Naive thymus-derived CD8-positive, alpha-beta T cell (primary cell): ENCODE measurements around the gene COL23A1. TPM values are rescaled to one million over a fixed set of nuclear protein-coding genes. Genes with fewer than 3 reads are reported as not detected.
"Not testable (repeated sequence)": the region's sequence is repeated elsewhere in the genome, so short reads cannot be mapped to it uniquely, and the experiment has no call there.

Experiments used
- ATAC-seq, 2 donors: fragments of 150-1000 bp; cut with Tn5 transposase in 1 of 2; sonication (Bioruptor Pico), chemical (Tn5 transposase) in 1 of 2; 1 replicate in 1 of 2; 2 replicates in 1 of 2; pipeline ENCODE4 v1.10.0; 2021; ENCODE audit warnings: mild to moderate bottlenecking in 2 of 2, moderate library complexity in 2 of 2
- POLR2A ChIA-PET: fragments of 350-600 bp; sonication (Branson Sonifier 250); formaldehyde crosslinking; loops from one replicate; lab custom pipeline; 2021; ENCODE audit warnings: antibody characterized with exemption; lab: Charles Lee
- DNase-seq, 10 donors: peaks; one replicate each; pipeline versions ENCODE4 v3.0.0 to v3.0.0-alpha.2; 2020 to 2022
- H3K27ac Mint-ChIP-seq, 10 donors: one replicate each; pipeline ENCODE4 v1.8.0; 2020 to 2022; ENCODE audit warnings: mild to moderate bottlenecking in 10 of 10, mixed read lengths in 10 of 10, moderate library complexity in 4 of 10, inconsistent platforms in 1 of 10
- H3K27me3 Mint-ChIP-seq, 5 donors: one replicate each; pipeline ENCODE4 v1.8.0; 2021 to 2022; ENCODE audit warnings: mixed read lengths in 5 of 5
- H3K36me3 Mint-ChIP-seq, 3 donors: one replicate each; pipeline ENCODE4 v1.8.0; 2020 to 2022; ENCODE audit warnings: mixed read lengths in 3 of 3, mild to moderate bottlenecking in 2 of 3, inconsistent platforms in 1 of 3
- H3K4me1 Mint-ChIP-seq, 4 donors: one replicate each; pipeline ENCODE4 v1.8.0; 2021 to 2022; ENCODE audit warnings: mixed read lengths in 4 of 4
- H3K4me3 Mint-ChIP-seq, 10 donors: one replicate each; pipeline ENCODE4 v1.8.0; 2020 to 2022; ENCODE audit warnings: mild to moderate bottlenecking in 10 of 10, mixed read lengths in 10 of 10, moderate library complexity in 6 of 10, inconsistent platforms in 1 of 10
- H3K9me3 Mint-ChIP-seq, 9 donors: one replicate each; pipeline ENCODE4 v1.8.0; 2020 to 2022; ENCODE audit warnings: mixed read lengths in 9 of 9, mild to moderate bottlenecking in 3 of 9, inconsistent platforms in 1 of 9, moderate library complexity in 1 of 9
- polyA plus RNA-seq, 3 donors: library from polyadenylated mRNA; unstranded; fragments of 300-500 nt; fragmentation: Illumina TruSeq; gene quantifications; one replicate each; pipeline ENCODE4 v1.2.3, GENCODE V29; 2021
- total RNA-seq, 8 experiments: library from RNA in 2 of 8; stranded (reverse) in 2 of 8; gene quantifications; one replicate each; pipeline ENCODE4 v1.2.3 and lab custom pipeline; 2021 to 2026

COL23A1 gene
- total and polyA plus RNA-seq, 5 experiments from 2014 or later = 0.10 to 0.51 (median 0.16) TPM; not detected in 2

DNA sequence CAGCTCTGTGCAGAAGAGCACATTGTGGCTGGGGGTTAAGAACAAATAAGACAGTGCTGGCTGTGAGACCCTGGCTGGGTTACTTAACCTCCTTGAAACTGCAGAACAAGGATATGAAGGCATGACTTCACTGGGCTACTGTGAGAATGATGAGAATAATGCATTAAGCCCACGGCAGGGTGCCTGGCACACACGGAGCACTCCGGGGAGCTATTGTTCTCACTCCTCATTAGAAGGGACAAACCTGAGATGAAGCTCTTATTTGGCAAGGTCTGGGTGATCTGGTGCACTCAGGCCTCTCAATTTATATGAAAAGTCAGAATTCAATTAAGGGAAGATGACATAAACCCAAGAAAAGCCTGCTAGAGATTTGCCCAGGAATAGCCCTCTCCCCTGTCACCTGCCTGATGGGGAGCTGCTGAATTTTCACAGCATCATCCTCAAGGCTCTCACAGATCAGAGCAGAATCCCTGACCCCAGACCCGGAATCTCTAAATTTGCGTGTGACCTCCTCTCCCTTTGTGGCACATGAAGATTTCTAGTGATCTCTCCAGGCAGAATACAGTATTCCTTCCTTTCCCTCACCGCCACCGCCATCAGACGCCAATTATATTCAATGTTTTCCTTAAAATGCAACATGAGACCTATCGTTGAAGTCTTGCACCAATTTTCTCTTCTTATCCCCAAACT is 102.1 kb downstream of the COL23A1 start:
- ATAC-seq (no peak), DNase-seq (no peak)
- POLR2A ChIA-PET = interaction anchor here (0.5 kb wide), 1 partner anchor 246 kb away, joined by 3 read pairs; no protein-coding TSS in a partner anchor
- Mint-ChIP-seq H3K4me3 (no peak overlapping the region), H3K9me3 (peaks cover 0 to 2% (median 0%) of the 10 kb centered on the region in 9 donors), H3K27me3 (peaks cover 0 to 4% (median 2%) of the 10 kb centered on the region in 5 donors), H3K27ac (peak overlapping the region in 1 of 10 donors; percentile 38), H3K4me1 (peaks cover 2 to 9% (median 6%) of the 10 kb centered on the region in 4 donors), H3K36me3 (peaks cover 0 to 2% (median 0%) of the 10 kb centered on the region in 3 donors)

DNA sequence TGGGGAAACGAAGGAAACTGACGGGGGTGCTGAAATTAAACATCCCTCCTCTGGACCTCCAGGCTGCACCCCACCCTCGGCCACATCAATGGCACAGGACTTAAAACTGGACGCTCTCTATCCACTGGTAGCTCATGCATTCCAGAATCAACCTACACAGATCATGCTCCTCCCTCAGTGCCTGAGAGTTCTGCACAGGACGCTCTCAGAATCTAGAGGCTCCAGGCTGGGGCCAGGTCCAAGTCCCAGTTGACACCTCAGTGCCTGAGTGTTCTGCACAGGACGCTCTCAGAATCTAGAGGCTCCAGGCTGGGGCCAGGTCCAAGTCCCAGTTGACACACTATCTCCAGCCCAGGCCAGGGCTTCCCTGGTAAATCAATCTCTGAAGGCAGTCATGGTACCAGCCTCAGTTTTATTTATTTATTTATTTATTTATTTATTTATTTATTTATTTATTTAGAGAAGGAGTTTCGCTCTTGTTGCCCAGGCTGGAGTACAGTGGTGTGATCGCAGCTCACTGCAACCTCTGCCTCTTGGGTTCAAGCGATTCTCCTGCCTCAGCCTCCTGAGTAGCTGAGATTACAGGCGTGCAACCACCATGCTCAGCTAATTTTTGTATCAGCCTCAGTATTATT is 103.2 kb downstream of the COL23A1 start:
- H3K4me1 Mint-ChIP-seq = peaks cover 2 to 11% (median 6%) of the 10 kb centered on the region in 4 donors
- ATAC-seq, H3K9me3 Mint-ChIP-seq, H3K27me3 Mint-ChIP-seq, H3K4me3 Mint-ChIP-seq, H3K27ac Mint-ChIP-seq, POLR2A ChIA-PET, H3K36me3 Mint-ChIP-seq, DNase-seq: not testable (repeated sequence)

DNA sequence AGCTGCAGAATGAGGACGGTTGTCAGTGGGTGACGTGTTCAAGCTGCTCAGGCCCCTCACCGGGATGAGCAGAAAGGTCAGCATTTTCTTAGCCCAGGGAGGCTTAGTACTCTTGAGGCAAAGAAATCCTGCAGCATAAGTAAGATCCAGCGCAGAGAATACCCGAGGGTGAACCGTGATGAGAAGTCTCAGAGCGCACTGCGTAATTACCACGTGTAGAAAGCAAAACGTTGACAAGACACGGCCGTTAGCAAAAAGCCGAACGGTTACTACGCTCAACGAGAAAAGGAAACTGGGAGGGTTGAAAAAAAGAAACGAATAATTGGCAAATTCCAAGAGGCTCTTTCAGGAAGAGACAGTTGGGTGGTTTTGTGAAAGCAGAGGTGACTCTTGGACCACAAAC is 104.0 kb downstream of the COL23A1 start:
- ATAC-seq (no peak), DNase-seq (no peak)
- peaks cover 0 to 4% (median 2%) of the 10 kb centered on the region in 5 donors for H3K27me3 Mint-ChIP-seq
- no peak overlapping the region for H3K4me3 Mint-ChIP-seq
- peaks cover 0 to 1% (median 0%) of the 10 kb centered on the region in 3 donors for H3K36me3 Mint-ChIP-seq
- POLR2A ChIA-PET = no interaction called here
- H3K4me1 Mint-ChIP-seq = peaks cover 2 to 11% (median 6%) of the 10 kb centered on the region in 4 donors
- peaks cover 0 to 4% (median 0%) of the 10 kb centered on the region in 9 donors for H3K9me3 Mint-ChIP-seq
- no peak overlapping the region for H3K27ac Mint-ChIP-seq

DNA sequence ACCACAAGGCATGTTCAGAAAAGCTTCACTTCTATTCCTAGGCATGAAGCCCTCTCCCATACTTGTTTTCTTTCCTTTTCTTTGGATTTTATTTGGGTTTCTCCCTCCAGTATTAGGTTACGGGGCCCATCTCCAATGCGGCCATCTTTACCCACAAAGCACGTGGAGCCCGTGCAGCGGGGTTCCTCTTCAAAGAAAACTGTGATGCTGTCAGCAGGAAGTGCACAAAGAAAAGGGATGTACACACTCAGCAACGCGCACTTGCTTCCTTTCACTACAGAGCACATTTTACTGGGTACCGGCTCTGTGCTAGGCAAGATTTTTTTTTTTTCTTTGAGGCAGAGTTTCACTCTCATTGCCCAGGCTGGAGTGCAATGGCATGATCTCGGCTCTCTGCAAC is 106.6 kb downstream of the COL23A1 start:
- Mint-ChIP-seq H3K9me3 (peaks cover 0 to 4% (median 0%) of the 10 kb centered on the region in 9 donors), H3K36me3 (peaks cover 0 to 1% (median 0%) of the 10 kb centered on the region in 3 donors), H3K4me1 (peaks cover 2 to 11% (median 6%) of the 10 kb centered on the region in 4 donors), H3K27ac (peak overlapping the region; percentile 81 to 98 (median 92)), H3K4me3 (peak overlapping the region; percentile 71 to 86 (median 82)), H3K27me3 (peaks cover 0 to 3% (median 1%) of the 10 kb centered on the region in 5 donors)
- DNase-seq (peak; percentile 37 to 86 (median 68)), ATAC-seq (peak; percentile 100)
- POLR2A ChIA-PET = interaction anchor here (1.0 kb wide), 1 partner anchor 12 kb away, joined by 3 read pairs; no protein-coding TSS in a partner anchor

DNA sequence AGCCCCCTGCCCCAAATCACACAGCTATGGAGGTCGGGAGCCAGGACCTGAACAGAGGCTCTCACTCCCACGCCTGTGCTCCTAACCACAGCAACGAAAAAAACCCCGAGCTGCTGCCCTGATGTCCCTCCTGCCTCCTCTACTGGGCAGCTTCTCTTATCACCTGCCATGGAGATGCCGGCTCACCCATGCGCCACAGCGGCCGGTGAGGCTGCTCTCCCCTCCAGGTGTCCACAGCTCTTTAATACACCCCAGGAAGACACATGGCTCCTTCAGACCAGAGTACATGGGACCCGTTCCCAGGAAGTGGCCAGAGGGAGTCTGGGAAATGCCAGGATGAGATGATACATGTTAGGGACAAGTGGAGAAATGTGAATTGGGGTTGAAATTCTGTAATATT is 110.9 kb downstream of the COL23A1 start:
- no peak overlapping the region for H3K27ac Mint-ChIP-seq
- ATAC-seq = no peak
- POLR2A ChIA-PET = no interaction called here
- peaks cover 0 to 1% (median 0%) of the 10 kb centered on the region in 3 donors for H3K36me3 Mint-ChIP-seq
- H3K27me3 Mint-ChIP-seq = peaks cover 0 to 1% (median 0%) of the 10 kb centered on the region in 5 donors
- H3K4me3 Mint-ChIP-seq = no peak overlapping the region
- DNase-seq = no peak
- peaks cover 2 to 12% (median 10%) of the 10 kb centered on the region in 4 donors for H3K4me1 Mint-ChIP-seq
- H3K9me3 Mint-ChIP-seq = peaks cover 0 to 5% (median 0%) of the 10 kb centered on the region in 9 donors

DNA sequence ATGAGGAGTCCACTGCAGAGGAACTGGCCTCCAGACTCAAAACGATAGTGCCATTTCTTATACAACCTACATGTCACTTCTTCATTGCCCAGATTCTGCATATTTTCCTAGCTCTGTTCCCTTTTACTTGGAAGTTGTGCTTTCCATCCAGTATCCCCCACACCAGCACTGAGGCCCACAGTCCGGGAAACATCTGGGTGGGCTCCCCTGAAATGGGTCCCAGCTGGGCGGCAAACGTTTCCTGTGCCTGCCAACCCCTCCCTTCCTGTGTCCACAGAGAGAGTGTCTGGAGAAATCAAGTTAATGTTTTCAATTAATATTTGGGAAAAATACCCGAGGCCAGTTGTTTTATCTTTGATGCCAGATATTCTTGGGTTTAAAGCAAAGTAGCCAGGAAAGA is 111.8 kb downstream of the COL23A1 start:
- Mint-ChIP-seq H3K4me3 (no peak overlapping the region), H3K4me1 (peaks cover 2 to 12% (median 8%) of the 10 kb centered on the region in 4 donors), H3K27me3 (peaks cover 0 to 1% (median 0%) of the 10 kb centered on the region in 5 donors), H3K36me3 (peaks cover 0 to 1% (median 0%) of the 10 kb centered on the region in 3 donors), H3K27ac (no peak overlapping the region), H3K9me3 (peaks cover 0 to 4% (median 0%) of the 10 kb centered on the region in 9 donors)
- POLR2A ChIA-PET = no interaction called here
- no peak for ATAC-seq
- DNase-seq = no peak

DNA sequence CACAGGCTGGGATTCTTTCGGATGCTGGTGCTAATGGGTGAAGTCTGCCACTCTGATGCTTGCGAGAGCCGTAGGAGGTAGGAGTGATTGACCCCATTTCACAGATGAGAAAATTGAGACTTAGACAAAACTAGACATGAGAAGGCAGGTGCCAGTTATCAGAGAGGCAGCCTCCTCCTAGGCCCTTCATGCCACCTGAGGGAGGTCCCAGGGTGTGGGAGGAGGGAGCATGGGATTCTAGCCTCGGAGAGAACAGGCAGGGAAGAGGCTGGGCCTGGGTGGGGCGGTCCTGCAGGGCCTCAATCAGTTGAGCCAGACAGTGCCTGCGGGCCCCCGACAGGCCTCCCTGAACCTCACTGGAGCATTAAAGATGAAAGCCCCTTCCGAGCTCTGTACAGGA is 112.4 kb downstream of the COL23A1 start:
- Mint-ChIP-seq H3K4me3 (no peak overlapping the region), H3K4me1 (peaks cover 2 to 9% (median 8%) of the 10 kb centered on the region in 4 donors), H3K27me3 (peaks cover 0 to 1% (median 0%) of the 10 kb centered on the region in 5 donors), H3K9me3 (peaks cover 0 to 4% (median 0%) of the 10 kb centered on the region in 9 donors), H3K36me3 (peaks cover 0 to 1% (median 0%) of the 10 kb centered on the region in 3 donors), H3K27ac (no peak overlapping the region)
- POLR2A ChIA-PET = no interaction called here
- DNase-seq (no peak), ATAC-seq (no peak)

DNA sequence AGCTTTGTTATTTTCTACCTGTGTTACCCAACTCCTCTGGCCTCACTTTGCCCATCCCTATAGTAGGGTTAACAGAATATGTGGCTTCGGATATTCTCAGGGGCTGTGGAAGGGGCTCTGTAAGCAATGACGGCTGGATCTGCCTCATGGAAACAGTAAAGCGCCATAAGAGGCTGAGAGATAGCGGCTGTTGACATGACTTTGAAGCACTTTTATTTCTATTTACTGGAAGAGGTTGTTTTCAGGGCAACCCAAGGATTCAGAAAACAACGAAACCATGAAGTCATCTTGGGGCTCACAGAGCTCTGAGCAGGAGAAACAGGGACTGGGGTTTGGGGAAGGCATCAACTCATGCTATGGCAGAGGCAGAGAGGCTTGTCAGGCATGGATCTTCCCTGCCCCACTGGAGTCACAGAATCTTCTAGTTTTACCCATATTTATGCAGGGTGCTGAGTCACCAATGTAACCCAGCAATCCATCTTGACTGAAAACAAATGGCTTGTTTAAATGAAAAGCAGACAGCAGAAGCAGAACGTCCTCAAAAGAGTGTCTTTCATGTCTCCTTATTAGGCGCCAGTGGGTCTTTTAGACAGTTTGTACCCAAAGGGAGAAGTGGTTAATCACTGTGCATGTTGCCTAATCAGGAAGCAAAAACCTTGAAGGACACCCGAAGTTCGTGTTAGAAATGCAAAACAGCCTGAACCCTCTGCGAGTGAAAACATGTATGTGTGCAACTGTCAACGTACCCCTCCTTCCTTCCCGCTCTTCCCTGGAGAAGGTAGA is 113.0 kb downstream of the COL23A1 start:
- Mint-ChIP-seq H3K27ac (no peak overlapping the region), H3K4me1 (peaks cover 2 to 9% (median 7%) of the 10 kb centered on the region in 4 donors), H3K36me3 (no peaks in the 10 kb centered on the region), H3K27me3 (peaks cover 0 to 1% (median 0%) of the 10 kb centered on the region in 5 donors), H3K4me3 (no peak overlapping the region), H3K9me3 (peaks cover 0 to 3% (median 0%) of the 10 kb centered on the region in 9 donors)
- DNase-seq (no peak), ATAC-seq (no peak)
- POLR2A ChIA-PET = no interaction called here

DNA sequence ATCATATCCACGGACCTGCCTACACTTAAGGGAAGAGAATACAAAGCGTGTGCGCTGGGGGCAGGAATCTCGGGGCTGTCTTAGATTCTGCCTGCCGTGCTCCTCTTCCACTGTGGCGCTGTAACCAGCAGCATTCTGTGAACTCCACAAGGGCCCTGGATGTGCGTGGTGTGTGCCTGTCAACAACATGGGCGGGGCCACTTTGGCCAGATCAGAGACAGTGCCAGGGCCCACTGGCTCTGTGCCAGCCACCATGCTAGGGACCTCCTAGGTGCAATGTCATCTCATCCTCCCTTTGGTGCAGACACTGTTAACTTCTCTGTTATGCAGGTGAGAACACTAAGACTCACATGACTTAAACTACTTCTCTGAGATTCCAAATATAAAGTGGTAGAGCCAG is 113.7 kb downstream of the COL23A1 start:
- H3K27me3 Mint-ChIP-seq = peaks cover 0 to 1% (median 0%) of the 10 kb centered on the region in 5 donors
- POLR2A ChIA-PET = no interaction called here
- H3K4me1 Mint-ChIP-seq = peaks cover 2 to 9% (median 7%) of the 10 kb centered on the region in 4 donors
- ATAC-seq (no peak), DNase-seq (no peak)
- peaks cover 0 to 3% (median 0%) of the 10 kb centered on the region in 9 donors for H3K9me3 Mint-ChIP-seq
- H3K36me3 Mint-ChIP-seq = no peaks in the 10 kb centered on the region
- no peak overlapping the region for H3K27ac Mint-ChIP-seq
- H3K4me3 Mint-ChIP-seq = no peak overlapping the region

DNA sequence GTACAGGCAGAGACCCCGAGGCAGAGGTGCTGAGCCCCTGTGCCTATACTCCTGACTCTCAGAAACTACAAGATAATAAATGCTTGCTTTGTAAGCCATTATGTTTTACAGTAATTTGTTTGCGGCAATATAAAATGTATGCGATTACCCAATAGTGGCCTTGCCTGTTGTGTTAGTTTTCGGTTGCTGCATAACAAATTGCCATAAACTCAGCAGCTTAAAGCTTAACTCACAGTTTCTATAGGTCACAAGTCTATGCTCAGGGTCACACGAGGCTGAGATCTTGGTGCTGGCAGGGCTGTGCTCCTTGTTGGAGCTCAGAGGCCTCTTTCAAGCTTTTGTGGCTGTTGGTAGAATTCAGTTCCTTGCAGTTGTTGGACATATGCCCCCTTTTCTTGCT is 114.8 kb downstream of the COL23A1 start:
- Mint-ChIP-seq H3K4me3 (no peak overlapping the region), H3K4me1 (peaks cover 2 to 9% (median 7%) of the 10 kb centered on the region in 4 donors), H3K9me3 (peaks cover 0 to 3% (median 0%) of the 10 kb centered on the region in 9 donors), H3K27ac (no peak overlapping the region), H3K36me3 (no peaks in the 10 kb centered on the region), H3K27me3 (peaks cover 0 to under 1% (median 0%) of the 10 kb centered on the region in 5 donors)
- POLR2A ChIA-PET = no interaction called here
- ATAC-seq (no peak), DNase-seq (no peak)

DNA sequence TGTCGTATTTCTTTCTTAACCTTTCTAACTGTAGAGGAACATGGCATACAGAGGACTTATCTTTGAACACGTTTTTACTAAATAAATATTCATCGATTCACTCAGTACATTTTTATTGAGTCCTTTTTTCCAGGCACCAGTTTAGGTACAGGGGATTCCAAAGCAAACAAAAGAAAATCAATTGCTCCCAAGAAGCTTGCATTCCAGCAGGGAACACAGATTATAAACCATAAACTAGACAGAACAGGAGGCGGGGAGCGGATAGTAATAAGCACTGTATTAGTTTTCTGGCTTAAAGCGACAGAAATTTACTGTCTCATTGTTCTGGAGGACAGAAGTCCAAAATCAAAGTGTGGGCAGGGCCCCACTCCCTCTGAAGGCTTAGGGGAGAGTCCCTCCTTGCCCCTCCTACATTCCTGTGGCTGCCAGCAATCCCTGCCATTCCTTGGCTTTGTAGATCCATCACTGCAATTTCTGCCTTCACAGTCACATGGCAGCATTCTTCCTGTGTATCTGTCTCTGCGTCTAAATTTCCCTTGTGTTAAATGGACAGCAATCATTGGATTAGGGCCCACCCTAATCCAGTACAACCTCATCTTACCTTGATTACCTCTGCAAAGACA is 115.5 kb downstream of the COL23A1 start:
- no peak for DNase-seq
- no peak overlapping the region for H3K27ac Mint-ChIP-seq
- no peaks in the 10 kb centered on the region for H3K36me3 Mint-ChIP-seq
- H3K9me3 Mint-ChIP-seq = peaks cover 0 to 3% (median 0%) of the 10 kb centered on the region in 9 donors
- H3K4me3 Mint-ChIP-seq = no peak overlapping the region
- H3K27me3 Mint-ChIP-seq = no peaks in the 10 kb centered on the region
- POLR2A ChIA-PET = no interaction called here
- ATAC-seq = no peak
- peaks cover 2 to 9% (median 7%) of the 10 kb centered on the region in 4 donors for H3K4me1 Mint-ChIP-seq

DNA sequence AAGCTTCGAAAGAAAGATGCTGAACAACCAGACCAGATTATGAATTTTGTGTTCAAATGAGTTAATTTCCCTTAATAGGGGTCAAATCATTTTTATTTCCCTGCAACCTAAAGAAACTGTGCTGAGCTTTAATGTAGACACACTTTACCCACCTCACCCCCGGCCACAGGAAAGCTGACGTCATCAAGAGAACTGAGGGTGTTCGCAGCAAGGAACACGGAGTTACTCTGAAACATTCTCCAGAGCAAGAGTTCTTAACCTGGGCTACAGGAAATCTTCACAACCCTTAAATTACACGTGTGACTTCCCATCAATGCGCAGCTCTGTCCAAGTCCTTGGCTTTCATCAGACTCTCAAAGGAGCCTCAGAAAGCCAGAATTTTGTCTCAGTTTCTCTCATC is 116.3 kb downstream of the COL23A1 start:
- ATAC-seq (peak in 1 of 2 donors; percentile 56), DNase-seq (peak in 4 of 10 donors; percentile 19 to 42 (median 31))
- Mint-ChIP-seq H3K27me3 (peaks cover 0 to 4% (median under 1%) of the 10 kb centered on the region in 5 donors), H3K4me3 (no peak overlapping the region), H3K27ac (peak overlapping the region in 3 of 10 donors; percentile 27 to 79 (median 47)), H3K36me3 (no peaks in the 10 kb centered on the region), H3K9me3 (peaks cover 0 to 3% (median 0%) of the 10 kb centered on the region in 9 donors), H3K4me1 (peaks cover 2 to 9% (median 7%) of the 10 kb centered on the region in 4 donors)
- POLR2A ChIA-PET = no interaction called here
